ENCODE measurements around the gene CGREF1. TPM values are rescaled to one million over a fixed set of nuclear protein-coding genes. Genes with fewer than 3 reads are reported as not detected.
"Not testable (repeated sequence)": the region's sequence is repeated elsewhere in the genome, so short reads cannot be mapped to it uniquely, and the experiment has no call there.

CGREF1 gene
- total and polyA plus RNA-seq, 4 donors = 19.0 to 55.3 (median 35.4) TPM

DNA sequence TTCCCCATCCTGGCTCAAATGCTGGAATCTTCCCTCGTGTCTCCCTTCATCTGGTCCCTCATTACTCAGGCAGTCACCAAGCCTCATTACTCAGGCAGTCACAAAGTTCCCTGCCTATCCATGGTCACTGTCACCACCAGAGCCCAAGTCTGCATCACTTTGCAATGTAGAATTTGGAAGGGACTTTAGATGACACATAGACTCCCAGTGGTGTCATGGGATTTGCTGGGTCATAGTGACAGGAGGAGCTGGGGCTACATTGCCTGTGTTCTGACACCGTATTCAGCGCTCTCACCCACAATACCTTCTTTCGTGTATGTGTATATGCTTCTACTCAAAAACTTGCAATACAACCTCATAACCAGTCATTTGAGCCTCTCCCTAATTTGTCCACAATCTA, 42.6 kb downstream of the CGREF1 start:
- no peaks in the 10 kb centered on the region for H3K9me3 ChIP-seq (ENCODE audit: control insufficient read depth, insufficient read depth, low read length)
- no peaks in the 10 kb centered on the region for H3K36me3 ChIP-seq (ENCODE audit: control insufficient read depth, insufficient read depth, low read length)
- no peak for DNase-seq (ENCODE audit: low read depth in 4 of 6, low spot score in 6 of 6)
- H3K4me1 ChIP-seq (ENCODE audit: control insufficient read depth, insufficient read depth, low read length) = peaks cover 47% of the 10 kb centered on the region
- WGBS (ENCODE audit: insufficient coverage) = 88% methylated on average over 4 of the region's 4 CpGs
- H3K27ac ChIP-seq (ENCODE audit: low read depth, low read length) = no peak overlapping the region
- H3K27me3 ChIP-seq (ENCODE audit: control insufficient read depth, insufficient read depth, low read length) = peaks cover 2% of the 10 kb centered on the region
- no peak overlapping the region for H3K4me3 ChIP-seq (ENCODE audit: low read depth, low read length)

- DNase-seq (ENCODE audit: low read depth in 4 of 6, low spot score in 6 of 6); H3K27me3 ChIP-seq (ENCODE audit: control insufficient read depth, insufficient read depth, low read length); H3K4me3 ChIP-seq (ENCODE audit: low read depth, low read length); H3K27ac ChIP-seq (ENCODE audit: low read depth, low read length); H3K36me3 ChIP-seq (ENCODE audit: control insufficient read depth, insufficient read depth, low read length); H3K9me3 ChIP-seq (ENCODE audit: control insufficient read depth, insufficient read depth, low read length): not testable (repeated sequence)
- H3K4me1 ChIP-seq (ENCODE audit: control insufficient read depth, insufficient read depth, low read length) = peaks cover 39% of the 10 kb centered on the region
- WGBS (ENCODE audit: insufficient coverage) = 100% methylated on average over 1 of the region's 6 CpGs
Observed at GRCh38 chr2:27075566-27075871, 43.4 kb downstream of the CGREF1 start.

GRCh38 chr2:27074738-27075565, 44.0 kb downstream of the CGREF1 start:
- no peaks in the 10 kb centered on the region for H3K9me3 ChIP-seq (ENCODE audit: control insufficient read depth, insufficient read depth, low read length)
- peaks cover 38% of the 10 kb centered on the region for H3K4me1 ChIP-seq (ENCODE audit: control insufficient read depth, insufficient read depth, low read length)
- H3K36me3 ChIP-seq (ENCODE audit: control insufficient read depth, insufficient read depth, low read length) = peaks cover 2% of the 10 kb centered on the region
- DNase-seq (ENCODE audit: low read depth in 4 of 6, low spot score in 6 of 6) = no peak
- no peak overlapping the region for H3K27ac ChIP-seq (ENCODE audit: low read depth, low read length)
- H3K27me3 ChIP-seq (ENCODE audit: control insufficient read depth, insufficient read depth, low read length) = peaks cover 2% of the 10 kb centered on the region
- WGBS (ENCODE audit: insufficient coverage) = 60% methylated on average over 3 of the region's 4 CpGs
- no peak overlapping the region for H3K4me3 ChIP-seq (ENCODE audit: low read depth, low read length)

- no peak overlapping the region for H3K4me3 ChIP-seq (ENCODE audit: low read depth, low read length)
- no peak for DNase-seq (ENCODE audit: low read depth in 4 of 6, low spot score in 6 of 6)
- peaks cover 14% of the 10 kb centered on the region for H3K36me3 ChIP-seq (ENCODE audit: control insufficient read depth, insufficient read depth, low read length)
- no peaks in the 10 kb centered on the region for H3K9me3 ChIP-seq (ENCODE audit: control insufficient read depth, insufficient read depth, low read length)
- H3K27ac ChIP-seq (ENCODE audit: low read depth, low read length) = no peak overlapping the region
- H3K4me1 ChIP-seq (ENCODE audit: control insufficient read depth, insufficient read depth, low read length) = peaks cover 34% of the 10 kb centered on the region
- WGBS (ENCODE audit: insufficient coverage) = 57% methylated on average over 1 of the region's 2 CpGs
- H3K27me3 ChIP-seq (ENCODE audit: control insufficient read depth, insufficient read depth, low read length) = peaks cover 2% of the 10 kb centered on the region
Observed at GRCh38 chr2:27073782-27074181, 45.1 kb downstream of the CGREF1 start.

- H3K4me3 ChIP-seq (ENCODE audit: low read depth, low read length) = no peak overlapping the region
- peak overlapping the region; percentile 96 for H3K27ac ChIP-seq (ENCODE audit: low read depth, low read length)
- WGBS (ENCODE audit: insufficient coverage) = 25% methylated on average over 3 of the region's 5 CpGs
- no peaks in the 10 kb centered on the region for H3K27me3 ChIP-seq (ENCODE audit: control insufficient read depth, insufficient read depth, low read length)
- peaks cover 21% of the 10 kb centered on the region for H3K36me3 ChIP-seq (ENCODE audit: control insufficient read depth, insufficient read depth, low read length)
- DNase-seq (ENCODE audit: low read depth in 4 of 6, low spot score in 6 of 6) = peak in 1 of 6 donors; percentile 20
- H3K4me1 ChIP-seq (ENCODE audit: control insufficient read depth, insufficient read depth, low read length) = peaks cover 28% of the 10 kb centered on the region
- H3K9me3 ChIP-seq (ENCODE audit: control insufficient read depth, insufficient read depth, low read length) = no peaks in the 10 kb centered on the region
Observed at GRCh38 chr2:27072920-27073319, 46.0 kb downstream of the CGREF1 start.

GRCh38 chr2:27071990-27072830, 46.7 kb downstream of the CGREF1 start:
- no peaks in the 10 kb centered on the region for H3K9me3 ChIP-seq (ENCODE audit: control insufficient read depth, insufficient read depth, low read length)
- H3K36me3 ChIP-seq (ENCODE audit: control insufficient read depth, insufficient read depth, low read length) = peaks cover 26% of the 10 kb centered on the region
- H3K27ac ChIP-seq (ENCODE audit: low read depth, low read length) = peak overlapping the region; percentile 96
- 1% methylated on average over 20 of the region's 34 CpGs for WGBS (ENCODE audit: insufficient coverage)
- H3K4me3 ChIP-seq (ENCODE audit: low read depth, low read length) = peak overlapping the region; percentile 83
- H3K4me1 ChIP-seq (ENCODE audit: control insufficient read depth, insufficient read depth, low read length) = peaks cover 28% of the 10 kb centered on the region
- DNase-seq (ENCODE audit: low read depth in 4 of 6, low spot score in 6 of 6) = peak in 3 of 6 donors; percentile 57 to 89 (median 83)
- no peaks in the 10 kb centered on the region for H3K27me3 ChIP-seq (ENCODE audit: control insufficient read depth, insufficient read depth, low read length)

DNA sequence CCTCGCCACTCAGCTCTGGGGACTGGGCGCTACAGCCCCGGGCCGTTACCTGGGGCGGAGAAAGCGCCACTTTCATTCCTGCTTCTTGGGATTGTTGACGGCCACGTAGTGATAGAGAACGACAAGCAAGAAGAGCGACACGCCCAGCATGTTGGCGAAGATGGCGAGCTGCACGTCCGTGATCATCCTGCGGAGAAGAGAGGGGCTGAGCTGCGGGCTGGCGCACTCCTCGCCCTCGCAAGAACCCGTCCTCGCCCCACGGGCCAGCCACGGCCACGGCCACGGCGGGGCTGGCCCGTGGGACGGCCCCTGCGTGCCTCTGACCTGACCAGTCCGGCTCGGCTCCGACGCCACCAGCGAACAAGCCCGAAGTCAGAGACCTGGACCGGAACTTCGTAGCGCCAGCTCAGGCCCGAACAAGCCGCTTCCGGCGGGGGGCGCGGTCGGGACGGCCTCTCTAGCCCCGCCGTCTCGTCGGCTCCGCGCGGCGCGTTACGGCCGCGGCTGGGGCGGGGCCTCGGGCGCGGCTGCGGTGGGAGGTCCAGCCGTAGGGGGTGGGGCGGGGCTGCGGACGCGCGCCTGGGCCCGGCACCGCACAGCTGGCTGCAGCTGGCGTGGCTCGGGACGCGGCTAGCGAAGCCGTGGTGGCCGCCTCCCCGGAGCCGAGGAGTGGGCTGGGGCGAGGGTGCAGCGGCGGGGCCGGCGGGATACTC, 47.5 kb downstream of the CGREF1 start, which contains the start of gene OST4:
Gene OST4, minus strand, starts transcription at position 378 of the 713 bp plus-strand sequence.
- Histone ChIP-seq H3K27ac (ENCODE audit: low read depth, low read length) (peak within 1 kb of the TSS; percentile 96), H3K36me3 (ENCODE audit: control insufficient read depth, insufficient read depth, low read length) (peaks cover 32% of the 10 kb centered on the region), H3K4me3 (ENCODE audit: low read depth, low read length) (peak within 1 kb of the TSS; percentile 89), H3K9me3 (ENCODE audit: control insufficient read depth, insufficient read depth, low read length) (no peaks in the 10 kb centered on the region), H3K27me3 (ENCODE audit: control insufficient read depth, insufficient read depth, low read length) (no peaks in the 10 kb centered on the region), H3K4me1 (ENCODE audit: control insufficient read depth, insufficient read depth, low read length) (peaks cover 28% of the 10 kb centered on the region)
- peak in 5 of 6 donors; percentile 87 to 98 (median 91) for DNase-seq (ENCODE audit: low read depth in 4 of 6, low spot score in 6 of 6)
- under 1% methylated on average over 84 of the region's 86 CpGs for WGBS (ENCODE audit: insufficient coverage)

DNA sequence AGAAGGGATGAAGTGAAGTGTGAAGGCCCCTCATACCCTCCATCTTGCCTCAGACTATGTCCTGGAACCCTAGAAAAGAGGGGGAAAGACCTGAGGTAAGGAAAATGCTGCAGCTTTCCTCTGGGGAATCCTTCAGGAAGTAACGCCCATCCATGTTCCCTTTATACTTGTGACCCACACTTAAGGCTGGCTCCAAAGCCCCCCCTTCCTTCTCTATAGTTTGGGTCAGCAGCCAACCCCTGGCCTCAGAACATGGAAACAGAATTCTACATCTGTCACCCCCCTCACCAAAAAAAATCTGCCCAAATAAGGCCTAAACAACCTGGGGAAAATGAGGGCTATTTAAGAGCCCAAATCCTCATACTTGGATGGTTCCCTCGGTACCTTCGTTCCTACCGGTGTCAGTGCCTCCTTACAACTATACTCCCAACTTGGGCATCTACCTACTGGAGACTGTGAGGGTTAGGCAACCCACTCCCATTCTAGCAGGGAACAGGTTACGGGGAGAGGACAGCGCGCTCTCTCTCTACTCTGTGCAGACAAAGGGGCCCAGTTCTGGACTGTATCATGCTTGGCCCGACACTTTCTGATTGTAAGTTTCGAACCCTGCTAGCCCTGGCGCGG, 48.2 kb downstream of the CGREF1 start:
- Histone ChIP-seq H3K27me3 (ENCODE audit: control insufficient read depth, insufficient read depth, low read length) (no peaks in the 10 kb centered on the region), H3K36me3 (ENCODE audit: control insufficient read depth, insufficient read depth, low read length) (peaks cover 35% of the 10 kb centered on the region), H3K27ac (ENCODE audit: low read depth, low read length) (peak overlapping the region; percentile 87), H3K9me3 (ENCODE audit: control insufficient read depth, insufficient read depth, low read length) (no peaks in the 10 kb centered on the region), H3K4me1 (ENCODE audit: control insufficient read depth, insufficient read depth, low read length) (peaks cover 28% of the 10 kb centered on the region), H3K4me3 (ENCODE audit: low read depth, low read length) (peak overlapping the region; percentile 89)
- 8% methylated on average over 11 of the region's 11 CpGs for WGBS (ENCODE audit: insufficient coverage)
- DNase-seq (ENCODE audit: low read depth in 4 of 6, low spot score in 6 of 6) = no peak

All from spinal cord (tissue), 10 donors.